Trophoblast cell (in vitro differentiated cells and primary cell): ENCODE results near the gene TSFM.
"Not testable (repeated sequence)": the region's sequence is repeated elsewhere in the genome, so short reads cannot be mapped to it uniquely, and the experiment has no call there.

Source experiments
- DNase-seq, 2 donors: peaks; one replicate each; pipeline ENCODE4 v3.0.0-alpha.2; 2016
- H2AFZ ChIP-seq: 2 replicates; pipeline ENCODE4 v1.6.1; 2013; ENCODE audit warnings: low read length, moderate library complexity, mild to moderate bottlenecking; ENCODE audit not compliant: insufficient read depth, poor library complexity
- H2AK5ac ChIP-seq: 2 replicates; pipeline ENCODE4 v1.6.1; 2013; ENCODE audit warnings: mild to moderate bottlenecking, low read length
- H2BK120ac ChIP-seq: 2 replicates; pipeline ENCODE4 v1.6.1; 2013; ENCODE audit warnings: low read length, mild to moderate bottlenecking, moderate library complexity; ENCODE audit not compliant: insufficient read depth, poor library complexity
- H2BK12ac ChIP-seq: 2 replicates; pipeline ENCODE4 v1.6.1; 2013; ENCODE audit warnings: mild to moderate bottlenecking, low read length, moderate library complexity
- H2BK5ac ChIP-seq: 2 replicates; pipeline ENCODE4 v1.6.1; 2013; ENCODE audit warnings: low read length, low read depth, moderate library complexity, mild to moderate bottlenecking; ENCODE audit not compliant: poor library complexity
- H3K14ac ChIP-seq: 2 replicates; pipeline ENCODE4 v1.6.1; 2013; ENCODE audit warnings: mild to moderate bottlenecking, low read length
- H3K18ac ChIP-seq: 2 replicates; pipeline ENCODE4 v1.6.1; 2013; ENCODE audit warnings: mild to moderate bottlenecking, low read length
- H3K23ac ChIP-seq: 2 replicates; pipeline ENCODE4 v1.6.1; 2013; ENCODE audit warnings: low read length
- H3K27ac ChIP-seq: 2 replicates; pipeline ENCODE4 v1.5.1; 2013; ENCODE audit warnings: low read depth, mild to moderate bottlenecking, inconsistent platforms, low read length, moderate library complexity
- H3K27me3 ChIP-seq: 2 replicates; pipeline ENCODE4 v1.6.1; 2013; ENCODE audit warnings: inconsistent platforms, mild to moderate bottlenecking, low read length, moderate library complexity; ENCODE audit not compliant: insufficient read depth
- H3K36me3 ChIP-seq, 2 experiments: 1 replicate in 1 of 2; 2 replicates in 1 of 2; pipeline ENCODE4 v1.6.1; 2013; ENCODE audit warnings: low read length in 2 of 2, mild to moderate bottlenecking in 2 of 2, moderate library complexity in 1 of 2; ENCODE audit not compliant: insufficient read depth in 2 of 2, control insufficient read depth in 1 of 2
- H3K4ac ChIP-seq: 2 replicates; pipeline ENCODE4 v1.6.1; 2013; ENCODE audit warnings: low read depth, mild to moderate bottlenecking, low read length, moderate library complexity
- H3K4me1 ChIP-seq, 2 experiments: 1 replicate in 1 of 2; 2 replicates in 1 of 2; pipeline ENCODE4 v1.6.1; 2013; ENCODE audit warnings: low read length in 2 of 2, mild to moderate bottlenecking in 2 of 2, moderate library complexity in 1 of 2; ENCODE audit not compliant: insufficient read depth in 2 of 2, control insufficient read depth in 1 of 2
- H3K4me2 ChIP-seq: 2 replicates; pipeline ENCODE4 v1.6.1; 2013; ENCODE audit warnings: inconsistent platforms, mild to moderate bottlenecking, low read length, moderate library complexity
- H3K4me3 ChIP-seq: 2 replicates; pipeline ENCODE4 v1.5.1; 2013; ENCODE audit warnings: mild to moderate bottlenecking, low read depth, low read length, inconsistent platforms
- H3K79me1 ChIP-seq: one replicate; pipeline ENCODE4 v1.6.1; 2013; ENCODE audit warnings: low read length
- H3K79me2 ChIP-seq: 2 replicates; pipeline ENCODE4 v1.6.1; 2013; ENCODE audit warnings: low read length, mild to moderate bottlenecking; ENCODE audit not compliant: control insufficient read depth, insufficient read depth, poor library complexity
- H3K9ac ChIP-seq: 2 replicates; pipeline ENCODE4 v1.6.1; 2013; ENCODE audit warnings: mild to moderate bottlenecking, low read length
- H3K9me3 ChIP-seq: 2 replicates; pipeline ENCODE4 v1.6.1; 2013; ENCODE audit warnings: low read depth, mild to moderate bottlenecking, control low read depth, inconsistent platforms, low read length; ENCODE audit not compliant: insufficient read depth
- H4K12ac ChIP-seq: 2 replicates; pipeline ENCODE4 v1.6.1; 2013; ENCODE audit warnings: low read depth, mild to moderate bottlenecking, low read length, moderate library complexity
- H4K8ac ChIP-seq: 2 replicates; pipeline ENCODE4 v1.6.1; 2013; ENCODE audit warnings: low read depth, mild to moderate bottlenecking, low read length, moderate library complexity
- H4K91ac ChIP-seq: one replicate; pipeline ENCODE4 v1.6.1; 2013; ENCODE audit warnings: low read depth, mild to moderate bottlenecking, low read length, moderate library complexity
- WGBS: extraction: QIAGEN DNeasy Blood & Tissue Kit; methylation state at CpG from one replicate; pipeline ENCODE4 v1.1.7; 2013; ENCODE audit warnings: missing lambda C conversion rate; ENCODE audit not compliant: insufficient read length, insufficient coverage; ENCODE audit errors: extremely low coverage; 5-methylcytosine and 5-hydroxymethylcytosine counted together

TSFM gene

DNA sequence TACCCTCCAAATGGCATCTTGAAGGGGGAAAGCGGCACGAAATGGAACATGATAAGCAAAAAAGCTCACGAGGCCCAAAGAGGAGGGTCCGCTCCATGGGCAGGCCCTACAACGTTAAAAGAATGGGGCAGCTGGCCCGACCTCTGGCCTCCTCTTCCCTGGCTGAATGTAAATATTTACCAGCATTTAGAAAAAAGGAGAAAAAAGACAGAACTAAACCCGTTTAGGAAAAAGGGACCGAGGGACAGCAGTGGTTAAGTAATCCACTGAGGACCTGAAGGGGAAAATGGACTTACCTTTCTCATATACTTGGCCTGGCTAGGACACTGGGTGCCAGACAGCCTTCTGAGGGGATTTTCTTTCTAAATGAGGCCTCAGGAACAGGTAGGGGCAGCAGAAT, 37.5 kb downstream of the TSFM start:
- not testable (repeated sequence) for H3K14ac ChIP-seq, H4K91ac ChIP-seq, H2AK5ac ChIP-seq, H2BK120ac ChIP-seq, H3K79me1 ChIP-seq, H3K79me2 ChIP-seq, H3K9me3 ChIP-seq, H3K18ac ChIP-seq, H2BK5ac ChIP-seq, H2AFZ ChIP-seq, H4K12ac ChIP-seq, H3K4ac ChIP-seq, H3K4me3 ChIP-seq, H3K4me1 ChIP-seq, H2BK12ac ChIP-seq, H3K23ac ChIP-seq, H4K8ac ChIP-seq, H3K27ac ChIP-seq, H3K4me2 ChIP-seq, H3K9ac ChIP-seq, H3K27me3 ChIP-seq, DNase-seq
- no CpG with 5 or more reads among the region's 8 CpGs for WGBS
- H3K36me3 ChIP-seq, result peaks cover 40 to 43% of the 10 kb centered on the region in 2 experiments

DNA sequence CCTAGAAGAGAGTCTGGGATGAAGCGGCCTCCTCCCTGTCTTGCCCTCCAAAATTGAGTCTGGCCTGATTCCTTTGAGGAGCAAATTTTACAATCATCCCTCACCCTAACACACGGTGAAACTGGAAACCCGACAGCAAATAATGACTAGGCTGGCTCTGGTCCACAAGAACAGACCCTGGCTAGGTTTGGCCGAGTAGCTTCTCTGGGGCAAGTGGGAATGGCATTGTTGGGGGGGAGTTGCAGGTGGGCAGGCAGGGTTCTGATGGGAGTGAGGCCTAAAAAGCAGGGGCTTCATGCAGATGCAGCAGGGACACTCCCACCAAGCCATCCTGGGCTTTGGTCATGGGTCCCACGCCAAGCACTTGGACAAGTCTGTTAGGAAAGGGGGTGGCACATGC, 38.4 kb downstream of the TSFM start:
- not testable (repeated sequence) for H3K4me1 ChIP-seq, H2BK120ac ChIP-seq, H2BK5ac ChIP-seq, H3K27ac ChIP-seq, H3K23ac ChIP-seq, H4K8ac ChIP-seq, H3K27me3 ChIP-seq, DNase-seq, H2AFZ ChIP-seq, H3K79me2 ChIP-seq, H3K79me1 ChIP-seq, H3K4me2 ChIP-seq, H3K9me3 ChIP-seq, H4K12ac ChIP-seq, H3K9ac ChIP-seq, H2AK5ac ChIP-seq, H3K18ac ChIP-seq, H2BK12ac ChIP-seq, H3K14ac ChIP-seq, H3K4ac ChIP-seq, H3K4me3 ChIP-seq, H4K91ac ChIP-seq
- peaks cover 45 to 50% of the 10 kb centered on the region in 2 experiments for H3K36me3 ChIP-seq
- no CpG with 5 or more reads among the region's 5 CpGs for WGBS

DNA sequence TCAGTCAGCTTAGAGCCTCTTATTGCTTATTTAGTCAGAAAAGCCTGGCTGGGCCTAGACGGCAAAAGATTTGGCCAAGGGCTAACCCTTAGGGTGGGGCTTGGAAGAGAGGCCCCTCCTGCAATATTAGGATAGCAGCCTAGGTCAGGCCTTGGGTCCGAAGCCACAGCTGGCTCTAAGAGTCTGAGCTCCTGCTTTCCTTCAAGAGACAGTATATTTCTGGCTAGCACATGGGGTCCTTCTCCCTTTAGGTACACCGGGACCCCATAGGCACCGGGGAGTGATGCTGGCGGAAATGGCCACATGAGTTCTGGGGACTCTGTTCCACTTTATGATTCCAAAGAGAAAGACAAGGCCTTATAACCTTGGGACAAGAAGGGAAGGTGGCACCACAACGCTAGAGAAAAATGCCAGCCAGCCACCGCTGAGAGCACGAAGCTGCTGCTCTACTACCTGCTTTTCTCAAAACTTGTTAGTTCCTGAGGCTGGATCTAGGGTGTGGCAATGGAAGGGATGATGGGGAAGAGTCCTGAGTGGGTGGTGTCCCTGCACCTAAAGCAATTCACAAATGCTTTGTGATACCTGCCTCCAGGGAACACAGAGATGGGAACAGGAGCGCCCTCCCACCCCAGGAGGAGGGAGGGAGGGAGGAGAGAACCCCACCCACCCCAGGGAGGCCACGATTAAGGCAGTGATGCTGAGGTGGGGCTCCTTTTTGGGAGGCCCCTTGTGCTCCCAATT, 39.1 kb downstream of the TSFM start:
- Histone ChIP-seq H4K12ac (no peak overlapping the region), H2BK120ac (no peak overlapping the region), H3K4me1 (no peaks in the 10 kb centered on the region), H2AFZ (no peak overlapping the region), H3K79me2 (no peaks in the 10 kb centered on the region), H3K4me2 (no peak overlapping the region), H3K9me3 (peaks cover 1% of the 10 kb centered on the region), H3K14ac (no peak overlapping the region), H3K4me3 (no peak overlapping the region), H4K91ac (no peak overlapping the region), H2BK12ac (no peak overlapping the region), H4K8ac (no peak overlapping the region), H3K79me1 (no peaks in the 10 kb centered on the region), H2AK5ac (no peak overlapping the region), H3K9ac (no peak overlapping the region), H3K36me3 (peaks cover 52 to 56% of the 10 kb centered on the region in 2 experiments), H3K23ac (no peak overlapping the region), H3K27me3 (no peaks in the 10 kb centered on the region), H3K18ac (no peak overlapping the region), H3K4ac (no peak overlapping the region), H2BK5ac (no peak overlapping the region), H3K27ac (no peak overlapping the region)
- no CpG with 5 or more reads among the region's 10 CpGs for WGBS
- DNase-seq, result no peak

DNA sequence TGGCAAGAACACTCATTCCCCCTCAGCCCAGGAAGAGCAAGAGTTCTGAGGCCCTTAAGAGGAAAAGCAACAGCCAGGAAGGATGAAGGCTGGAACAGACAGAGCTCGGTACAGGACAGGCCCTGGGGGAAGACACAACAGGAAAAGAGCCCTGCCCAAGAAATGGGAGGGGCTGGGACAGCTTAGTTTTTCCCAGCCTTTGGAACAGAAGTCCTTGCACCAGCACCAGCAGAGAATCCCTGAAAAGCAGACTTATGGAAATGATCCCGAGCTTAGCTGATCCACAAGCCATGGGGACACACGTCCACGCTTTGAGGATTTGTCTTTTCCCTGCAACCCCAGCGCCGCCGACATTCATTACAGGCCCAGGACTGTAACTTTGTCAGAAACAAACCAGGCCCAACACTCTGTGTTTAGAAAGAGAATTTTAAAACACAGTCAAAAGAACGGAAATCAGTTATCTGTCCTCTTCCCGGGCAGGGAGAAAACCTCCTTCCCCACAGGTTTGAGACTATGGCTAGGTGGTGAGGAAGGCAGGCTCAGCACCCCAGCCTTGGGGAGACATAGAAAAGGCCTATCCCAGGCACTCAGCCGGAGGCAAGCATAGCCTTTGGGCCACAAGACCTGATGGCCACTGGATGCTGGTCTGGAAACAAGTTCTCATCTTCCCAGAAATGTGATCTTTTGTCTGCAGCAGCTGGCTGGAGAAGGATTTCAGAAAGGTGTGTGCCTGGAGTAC, 40.0 kb downstream of the TSFM start:
- Histone ChIP-seq H2BK120ac (no peak overlapping the region), H2AK5ac (no peak overlapping the region), H3K9ac (no peak overlapping the region), H2AFZ (no peak overlapping the region), H3K23ac (no peak overlapping the region), H3K27me3 (no peaks in the 10 kb centered on the region), H4K8ac (no peak overlapping the region), H3K36me3 (peaks cover 59 to 65% of the 10 kb centered on the region in 2 experiments), H3K79me1 (no peaks in the 10 kb centered on the region), H2BK12ac (no peak overlapping the region), H3K79me2 (no peaks in the 10 kb centered on the region), H4K12ac (no peak overlapping the region), H3K4me2 (no peak overlapping the region), H3K4me3 (no peak overlapping the region), H3K27ac (no peak overlapping the region), H3K18ac (no peak overlapping the region), H3K4me1 (no peaks in the 10 kb centered on the region), H4K91ac (no peak overlapping the region), H3K9me3 (peaks cover 1% of the 10 kb centered on the region), H3K4ac (no peak overlapping the region), H2BK5ac (no peak overlapping the region), H3K14ac (no peak overlapping the region)
- no peak for DNase-seq
- no CpG with 5 or more reads among the region's 10 CpGs for WGBS
